ENCODE measurements around the gene OR51M1. TPM values are rescaled to one million over a fixed set of nuclear protein-coding genes. Genes with fewer than 3 reads are reported as not detected.
A peak's percentile ranks its signal among the peaks of the same experiment; 100 is the strongest.

OR51M1 gene
- total RNA-seq, 2 experiments from 2014 or later: not detected

DNA sequence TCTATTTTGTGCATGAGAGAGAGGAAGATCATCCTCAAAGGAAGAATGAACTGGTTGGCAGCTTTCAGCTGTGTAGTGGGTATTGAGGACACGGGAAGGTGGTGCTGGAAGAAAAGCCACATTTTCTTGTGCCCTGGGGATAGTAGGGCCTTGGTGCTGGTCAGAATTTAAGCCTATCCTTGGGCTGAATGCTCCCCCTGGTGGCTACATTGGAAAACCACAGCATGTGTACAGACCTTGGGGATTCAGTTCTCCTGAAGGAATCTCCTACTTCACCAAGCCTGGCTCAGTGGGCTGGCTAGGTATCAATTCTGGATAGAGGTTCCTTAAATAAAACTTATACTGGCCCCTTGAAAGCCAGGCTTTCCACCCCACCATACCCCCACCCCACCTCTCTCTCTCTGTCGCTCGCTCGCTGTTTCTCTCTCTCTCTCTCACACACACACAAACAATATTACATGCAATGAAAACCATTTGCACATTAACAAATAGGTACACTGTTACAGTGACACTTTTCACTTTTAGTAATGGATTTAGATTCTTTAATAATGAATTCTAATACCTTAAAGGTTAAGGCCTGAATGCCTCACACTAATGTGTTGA, 2.8 kb upstream of the OR51M1 start:
- intact Hi-C loops (cut with micrococcal nuclease; ENCODE audit: unreplicated experiment): loop anchor here (2.0 to 5.0 kb wide), 2 partner anchors 256 to 754 kb away; no protein-coding TSS in a partner anchor
- no TSS peak for BruUV-seq (replicated peaks)
- Histone ChIP-seq H3K27ac (ENCODE audit: low read depth, low read length, poor library complexity, severe bottlenecking) (no peak overlapping the region), H3K4me2 (ENCODE audit: low read length) (no peak overlapping the region), H3K4me1 (ENCODE audit: insufficient read depth, low read length, poor library complexity, severe bottlenecking) (no peaks in the 10 kb centered on the region), H4K20me1 (ENCODE audit: insufficient read depth, low read length) (no peaks in the 10 kb centered on the region), H3K4me3 (ENCODE audit: low read depth, low read length, poor library complexity, severe bottlenecking) (no peak overlapping the region), H3K9me2 (ENCODE audit: insufficient read depth, low read length) (no peaks in the 10 kb centered on the region), H3K36me3 (ENCODE audit: insufficient read depth, low read length) (no peaks in the 10 kb centered on the region), H2AFZ (ENCODE audit: low read length) (no peak overlapping the region), H3K9me3 (ENCODE audit: low read length) (no peaks in the 10 kb centered on the region), H3K79me2 (ENCODE audit: insufficient read depth, low read depth, low read length) (no peaks in the 10 kb centered on the region)
- ChIA-PET POLR2A (no interaction called here), CTCF (ENCODE audit: unreplicated experiment) (no interaction called here)
- DNase-seq (ENCODE audit: low spot score): peak; percentile 61
- TF ChIP-seq, protein P1, sequence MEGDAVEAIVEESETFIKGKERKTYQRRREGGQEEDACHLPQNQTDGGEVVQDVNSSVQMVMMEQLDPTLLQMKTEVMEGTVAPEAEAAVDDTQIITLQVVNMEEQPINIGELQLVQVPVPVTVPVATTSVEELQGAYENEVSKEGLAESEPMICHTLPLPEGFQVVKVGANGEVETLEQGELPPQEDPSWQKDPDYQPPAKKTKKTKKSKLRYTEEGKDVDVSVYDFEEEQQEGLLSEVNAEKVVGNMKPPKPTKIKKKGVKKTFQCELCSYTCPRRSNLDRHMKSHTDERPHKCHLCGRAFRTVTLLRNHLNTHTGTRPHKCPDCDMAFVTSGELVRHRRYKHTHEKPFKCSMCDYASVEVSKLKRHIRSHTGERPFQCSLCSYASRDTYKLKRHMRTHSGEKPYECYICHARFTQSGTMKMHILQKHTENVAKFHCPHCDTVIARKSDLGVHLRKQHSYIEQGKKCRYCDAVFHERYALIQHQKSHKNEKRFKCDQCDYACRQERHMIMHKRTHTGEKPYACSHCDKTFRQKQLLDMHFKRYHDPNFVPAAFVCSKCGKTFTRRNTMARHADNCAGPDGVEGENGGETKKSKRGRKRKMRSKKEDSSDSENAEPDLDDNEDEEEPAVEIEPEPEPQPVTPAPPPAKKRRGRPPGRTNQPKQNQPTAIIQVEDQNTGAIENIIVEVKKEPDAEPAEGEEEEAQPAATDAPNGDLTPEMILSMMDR (conservative IDR thresholded peaks at IDR 0.05; ENCODE audit: low read length): peak; percentile 87
- no peak for TF ChIP-seq EZH2phosphoT487 (IDR thresholded peaks at IDR 0.05; ENCODE audit: borderline replicate concordance, low read depth, low read length)

DNA sequence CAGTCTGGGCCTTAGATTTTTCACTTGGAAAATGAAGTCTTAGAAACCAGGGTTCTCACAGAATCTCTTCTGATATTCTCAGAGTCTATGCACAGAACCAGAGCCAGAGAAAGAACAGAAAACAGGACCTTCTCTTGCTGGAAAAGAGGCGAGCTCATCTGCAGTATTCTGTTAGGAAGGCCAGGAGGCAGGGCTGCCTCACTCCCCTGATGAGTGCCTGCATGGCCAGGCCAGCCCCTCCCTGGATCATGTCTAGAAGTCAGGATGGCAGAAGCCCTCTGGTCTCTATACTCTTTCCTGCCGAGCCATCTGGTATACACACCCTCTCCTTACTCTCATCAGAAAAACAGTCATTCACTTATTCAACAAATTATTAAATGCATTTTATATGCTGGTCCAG, 723 bp downstream of the OR51M1 start:
- TF ChIP-seq EZH2phosphoT487 (IDR thresholded peaks at IDR 0.05; ENCODE audit: borderline replicate concordance, low read depth, low read length): no peak
- TF ChIP-seq, protein P1 (conservative IDR thresholded peaks at IDR 0.05; ENCODE audit: low read length): no peak
- DNase-seq (ENCODE audit: low spot score): no peak
- Histone ChIP-seq H3K9me3 (ENCODE audit: low read length) (no peaks in the 10 kb centered on the region), H3K9me2 (ENCODE audit: insufficient read depth, low read length) (no peaks in the 10 kb centered on the region), H3K4me1 (ENCODE audit: insufficient read depth, low read length, poor library complexity, severe bottlenecking) (no peaks in the 10 kb centered on the region), H3K79me2 (ENCODE audit: insufficient read depth, low read depth, low read length) (no peaks in the 10 kb centered on the region), H3K36me3 (ENCODE audit: insufficient read depth, low read length) (no peaks in the 10 kb centered on the region), H3K4me2 (ENCODE audit: low read length) (no peak overlapping the region), H4K20me1 (ENCODE audit: insufficient read depth, low read length) (no peaks in the 10 kb centered on the region), H2AFZ (ENCODE audit: low read length) (no peak overlapping the region), H3K27ac (ENCODE audit: low read depth, low read length, poor library complexity, severe bottlenecking) (no peak overlapping the region), H3K4me3 (ENCODE audit: low read depth, low read length, poor library complexity, severe bottlenecking) (no peak overlapping the region)
- ChIA-PET CTCF (ENCODE audit: unreplicated experiment) (no interaction called here), POLR2A (no interaction called here)
- BruUV-seq (replicated peaks): no TSS peak
- intact Hi-C loops (cut with micrococcal nuclease; ENCODE audit: unreplicated experiment): loop anchor here (5.0 kb wide), 1 partner anchor 757 kb away; no protein-coding TSS in a partner anchor

DNA sequence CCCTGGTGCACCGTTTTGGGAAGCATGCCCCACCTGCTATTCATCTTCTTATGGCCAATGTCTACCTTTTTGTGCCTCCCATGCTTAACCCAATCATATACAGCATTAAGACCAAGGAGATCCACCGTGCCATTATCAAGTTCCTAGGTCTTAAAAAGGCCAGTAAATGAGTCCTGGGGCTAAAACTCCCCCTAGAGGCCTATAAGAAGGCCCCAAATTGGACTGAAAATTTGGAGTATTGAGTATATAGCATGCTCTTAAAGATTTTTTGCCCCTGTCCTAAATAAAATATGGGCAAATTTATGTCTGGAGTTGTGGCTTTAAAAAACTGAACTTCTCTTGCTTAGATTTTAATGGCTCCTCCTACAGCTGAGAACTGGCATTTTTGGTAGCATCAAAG, 6.6 kb downstream of the OR51M1 start:
- no peaks in the 10 kb centered on the region for H3K79me2 ChIP-seq (ENCODE audit: insufficient read depth, low read depth, low read length)
- H3K4me2 ChIP-seq (ENCODE audit: low read length): no peak overlapping the region
- H3K27ac ChIP-seq (ENCODE audit: low read depth, low read length, poor library complexity, severe bottlenecking): no peak overlapping the region
- no peak for DNase-seq (ENCODE audit: low spot score)
- H3K4me1 ChIP-seq (ENCODE audit: insufficient read depth, low read length, poor library complexity, severe bottlenecking): no peaks in the 10 kb centered on the region
- H4K20me1 ChIP-seq (ENCODE audit: insufficient read depth, low read length): no peaks in the 10 kb centered on the region
- no peaks in the 10 kb centered on the region for H3K9me3 ChIP-seq (ENCODE audit: low read length)
- no peaks in the 10 kb centered on the region for H3K9me2 ChIP-seq (ENCODE audit: insufficient read depth, low read length)
- CTCF ChIA-PET (ENCODE audit: unreplicated experiment): no interaction called here
- H3K4me3 ChIP-seq (ENCODE audit: low read depth, low read length, poor library complexity, severe bottlenecking): no peak overlapping the region
- intact Hi-C loops (cut with micrococcal nuclease; ENCODE audit: unreplicated experiment): no loop called here
- BruUV-seq (replicated peaks): no TSS peak
- no peak for TF ChIP-seq EZH2phosphoT487 (IDR thresholded peaks at IDR 0.05; ENCODE audit: borderline replicate concordance, low read depth, low read length)
- TF ChIP-seq, protein P1 (conservative IDR thresholded peaks at IDR 0.05; ENCODE audit: low read length): peak; percentile 49
- POLR2A ChIA-PET: interaction anchor here (0.6 kb wide), 1 partner anchor 440 kb away, joined by 3 read pairs; no protein-coding TSS in a partner anchor
- H3K36me3 ChIP-seq (ENCODE audit: insufficient read depth, low read length): no peaks in the 10 kb centered on the region
- no peak overlapping the region for H2AFZ ChIP-seq (ENCODE audit: low read length)

Data from OCI-LY7 (cell line).